Neural crest cell (in vitro differentiated cells): ENCODE measurements around the gene LCOR. TPM values are rescaled to one million over a fixed set of nuclear protein-coding genes. Genes with fewer than 3 reads are reported as not detected.

Experiments used
- DNase-seq: peaks from one replicate; pipeline ENCODE4 v3.0.0; 2021; ENCODE audit warnings: low read depth, mixed read lengths, low spot score
- H3K27ac Mint-ChIP-seq: one replicate; pipeline ENCODE4 v1.8.0; 2021; ENCODE audit warnings: mild to moderate bottlenecking, mixed read lengths; ENCODE audit not compliant: unreplicated experiment
- H3K27me3 Mint-ChIP-seq: 2 replicates; pipeline ENCODE4 v1.8.0; 2021; ENCODE audit warnings: low read depth, mild to moderate bottlenecking, mixed read lengths
- H3K36me3 Mint-ChIP-seq: 2 replicates; pipeline ENCODE4 v1.8.0; 2021; ENCODE audit warnings: low read depth, mild to moderate bottlenecking, mixed read lengths
- H3K4me1 Mint-ChIP-seq: 2 replicates; pipeline ENCODE4 v1.8.0; 2021; ENCODE audit warnings: mixed read lengths
- H3K4me3 Mint-ChIP-seq: one replicate; pipeline ENCODE4 v1.8.0; 2021; ENCODE audit warnings: mild to moderate bottlenecking, mixed read lengths
- H3K9me3 Mint-ChIP-seq: 2 replicates; pipeline ENCODE4 v1.8.0; 2021; ENCODE audit warnings: mixed read lengths
- total RNA-seq: library from RNA; stranded (reverse); gene quantifications from 2 replicates; pipeline ENCODE4 v1.2.1, GENCODE V29; 2021
- TF ChIP-seq, protein P1 (sequence below): fragments of 200-600 bp; sonication (generic); conservative IDR thresholded peaks from 2 replicates; pipeline ENCODE4 v1.5.0; 2021; ENCODE audit warnings: antibody characterized with exemption, mild to moderate bottlenecking

The LCOR gene
- total RNA-seq, 1 donor from 2014 or later, result 54.4 TPM

DNA sequence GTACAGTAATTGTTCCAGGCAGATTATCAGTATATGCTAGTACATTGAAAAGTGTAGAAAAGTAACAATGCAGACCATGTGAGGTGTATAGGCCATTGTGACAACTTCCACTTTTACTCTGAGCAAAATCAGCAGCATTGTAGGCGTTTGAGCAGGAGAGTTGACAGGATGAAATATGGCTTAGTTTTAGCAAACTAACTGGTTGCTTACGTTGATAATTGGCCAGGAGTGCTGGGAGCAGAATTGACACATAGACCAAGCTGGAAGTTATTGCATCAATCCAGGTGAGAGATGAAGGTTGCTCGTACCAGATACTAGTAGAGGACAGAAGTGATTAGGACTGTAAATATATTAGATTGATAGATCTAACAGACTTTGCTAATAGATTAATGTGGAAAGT is 46.0 kb downstream of the LCOR start:
- H3K27me3 Mint-ChIP-seq, result no peaks in the 10 kb centered on the region
- H3K4me3 Mint-ChIP-seq, result no peak overlapping the region
- H3K9me3 Mint-ChIP-seq, result no peaks in the 10 kb centered on the region
- H3K36me3 Mint-ChIP-seq, result peaks cover 3% of the 10 kb centered on the region
- no peak overlapping the region for H3K27ac Mint-ChIP-seq
- H3K4me1 Mint-ChIP-seq, result peaks cover 29% of the 10 kb centered on the region
- no peak for DNase-seq
- TF ChIP-seq, protein P1, sequence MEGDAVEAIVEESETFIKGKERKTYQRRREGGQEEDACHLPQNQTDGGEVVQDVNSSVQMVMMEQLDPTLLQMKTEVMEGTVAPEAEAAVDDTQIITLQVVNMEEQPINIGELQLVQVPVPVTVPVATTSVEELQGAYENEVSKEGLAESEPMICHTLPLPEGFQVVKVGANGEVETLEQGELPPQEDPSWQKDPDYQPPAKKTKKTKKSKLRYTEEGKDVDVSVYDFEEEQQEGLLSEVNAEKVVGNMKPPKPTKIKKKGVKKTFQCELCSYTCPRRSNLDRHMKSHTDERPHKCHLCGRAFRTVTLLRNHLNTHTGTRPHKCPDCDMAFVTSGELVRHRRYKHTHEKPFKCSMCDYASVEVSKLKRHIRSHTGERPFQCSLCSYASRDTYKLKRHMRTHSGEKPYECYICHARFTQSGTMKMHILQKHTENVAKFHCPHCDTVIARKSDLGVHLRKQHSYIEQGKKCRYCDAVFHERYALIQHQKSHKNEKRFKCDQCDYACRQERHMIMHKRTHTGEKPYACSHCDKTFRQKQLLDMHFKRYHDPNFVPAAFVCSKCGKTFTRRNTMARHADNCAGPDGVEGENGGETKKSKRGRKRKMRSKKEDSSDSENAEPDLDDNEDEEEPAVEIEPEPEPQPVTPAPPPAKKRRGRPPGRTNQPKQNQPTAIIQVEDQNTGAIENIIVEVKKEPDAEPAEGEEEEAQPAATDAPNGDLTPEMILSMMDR, result no peak

DNA sequence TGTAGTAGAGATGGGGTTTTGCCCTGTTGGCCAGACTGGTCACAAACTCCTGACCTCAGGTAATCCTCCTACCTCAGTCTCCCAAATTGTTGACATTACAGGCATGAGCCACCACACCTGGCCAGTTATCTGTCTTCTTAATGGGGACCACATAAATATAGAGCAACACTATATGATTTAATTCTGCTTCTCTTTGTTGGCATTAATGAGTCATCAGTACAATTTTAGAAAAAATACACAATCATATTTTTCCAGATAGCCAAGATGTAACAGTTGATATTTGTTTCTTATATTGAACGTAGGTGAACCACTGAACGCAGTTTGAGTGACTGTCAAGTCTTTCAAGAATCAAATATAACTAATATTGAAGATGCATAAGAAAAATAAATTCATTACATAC is 48.5 kb downstream of the LCOR start:
- Mint-ChIP-seq H3K27ac (no peak overlapping the region), H3K36me3 (peaks cover 3% of the 10 kb centered on the region), H3K4me3 (no peak overlapping the region), H3K27me3 (no peaks in the 10 kb centered on the region), H3K4me1 (peaks cover 13% of the 10 kb centered on the region), H3K9me3 (no peaks in the 10 kb centered on the region)
- TF ChIP-seq, protein P1, result no peak
- no peak for DNase-seq

DNA sequence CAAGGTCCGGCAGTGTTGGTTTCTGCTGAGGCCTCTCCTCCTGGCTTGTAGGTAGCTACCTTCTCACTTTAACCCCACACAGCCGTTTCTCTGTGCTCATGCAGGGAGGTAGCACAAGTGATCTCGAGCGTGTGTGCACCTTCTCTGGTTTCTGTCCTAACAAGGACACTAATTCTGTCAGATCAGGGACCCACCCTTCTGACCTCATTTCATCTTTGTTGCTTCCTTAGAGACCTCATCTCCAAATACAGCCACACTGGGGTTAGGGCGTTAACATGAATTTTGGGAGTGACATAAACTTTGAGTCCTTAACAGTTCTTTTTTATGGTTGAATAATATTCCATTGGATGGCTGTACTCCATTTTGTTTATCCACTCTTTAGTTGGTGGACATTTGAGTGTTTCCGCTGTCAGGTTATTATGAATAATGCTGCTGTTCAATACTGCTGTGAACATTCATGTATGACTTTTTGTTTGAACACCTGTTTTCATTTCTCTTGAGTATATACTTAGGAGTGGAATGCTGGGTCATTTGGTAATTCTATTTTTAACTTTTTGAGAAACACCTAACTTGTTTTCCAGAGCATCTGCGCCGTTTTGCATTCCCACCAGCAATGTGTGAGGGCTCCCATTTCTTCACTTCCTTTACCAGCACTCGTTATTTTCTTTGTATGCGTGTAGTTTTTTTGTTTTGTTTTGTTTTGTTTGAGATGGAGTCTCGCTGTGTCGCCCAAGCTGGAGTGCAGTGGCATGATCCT is 57.5 kb downstream of the LCOR start:
- Mint-ChIP-seq H3K9me3 (peaks cover 21% of the 10 kb centered on the region), H3K4me1 (peaks cover 3% of the 10 kb centered on the region), H3K27ac (no peak overlapping the region), H3K27me3 (no peaks in the 10 kb centered on the region), H3K36me3 (peaks cover 38% of the 10 kb centered on the region), H3K4me3 (no peak overlapping the region)
- TF ChIP-seq, protein P1, result no peak
- DNase-seq, result no peak

DNA sequence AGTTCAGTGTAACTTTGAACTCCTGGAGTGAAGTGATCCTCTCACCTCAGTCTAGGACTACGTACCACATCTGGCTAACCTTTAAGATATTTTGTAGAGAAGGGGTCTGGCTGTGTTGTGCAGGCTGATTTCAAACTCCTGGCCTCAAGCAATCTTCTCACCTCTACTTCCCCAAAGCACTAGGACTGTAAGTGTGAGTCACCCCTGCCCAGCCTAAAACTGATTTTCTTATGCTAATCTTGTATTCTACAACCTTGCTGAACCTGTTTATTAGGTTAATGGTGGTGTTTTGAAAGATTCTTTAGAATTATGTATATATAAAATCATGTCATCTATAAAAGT is 58.0 kb downstream of the LCOR start:
- H3K4me1 Mint-ChIP-seq, result peaks cover 3% of the 10 kb centered on the region
- no peak for DNase-seq
- H3K27me3 Mint-ChIP-seq, result no peaks in the 10 kb centered on the region
- no peak overlapping the region for H3K27ac Mint-ChIP-seq
- peaks cover 21% of the 10 kb centered on the region for H3K9me3 Mint-ChIP-seq
- H3K4me3 Mint-ChIP-seq, result no peak overlapping the region
- TF ChIP-seq, protein P1, result no peak
- H3K36me3 Mint-ChIP-seq, result peaks cover 38% of the 10 kb centered on the region

DNA sequence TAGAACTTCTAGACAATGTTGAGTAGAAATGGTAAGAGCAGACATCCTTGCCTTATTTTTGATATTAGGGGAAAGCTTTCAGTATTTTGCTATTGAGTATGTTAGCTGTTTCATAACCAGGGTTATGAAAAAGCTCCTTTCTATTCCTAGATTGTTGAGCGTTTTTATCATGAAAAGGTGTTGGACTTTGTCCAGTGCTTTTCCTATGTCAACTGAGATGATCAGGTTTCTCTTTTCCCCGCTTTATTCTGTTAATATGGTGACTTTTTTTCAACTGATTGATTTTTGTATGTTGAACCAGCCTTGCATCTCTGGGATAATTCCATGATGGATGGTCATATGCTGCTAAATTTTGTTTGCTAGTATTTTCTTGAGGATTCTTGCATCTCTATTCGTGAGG is 58.5 kb downstream of the LCOR start:
- H3K27me3 Mint-ChIP-seq, result no peaks in the 10 kb centered on the region
- H3K36me3 Mint-ChIP-seq, result peaks cover 38% of the 10 kb centered on the region
- no peak for DNase-seq
- TF ChIP-seq, protein P1, result no peak
- peaks cover 3% of the 10 kb centered on the region for H3K4me1 Mint-ChIP-seq
- no peak overlapping the region for H3K27ac Mint-ChIP-seq
- H3K9me3 Mint-ChIP-seq, result peaks cover 21% of the 10 kb centered on the region
- no peak overlapping the region for H3K4me3 Mint-ChIP-seq
